ENCODE data around the gene NPNT.

- TF ChIP-seq, protein P1, sequence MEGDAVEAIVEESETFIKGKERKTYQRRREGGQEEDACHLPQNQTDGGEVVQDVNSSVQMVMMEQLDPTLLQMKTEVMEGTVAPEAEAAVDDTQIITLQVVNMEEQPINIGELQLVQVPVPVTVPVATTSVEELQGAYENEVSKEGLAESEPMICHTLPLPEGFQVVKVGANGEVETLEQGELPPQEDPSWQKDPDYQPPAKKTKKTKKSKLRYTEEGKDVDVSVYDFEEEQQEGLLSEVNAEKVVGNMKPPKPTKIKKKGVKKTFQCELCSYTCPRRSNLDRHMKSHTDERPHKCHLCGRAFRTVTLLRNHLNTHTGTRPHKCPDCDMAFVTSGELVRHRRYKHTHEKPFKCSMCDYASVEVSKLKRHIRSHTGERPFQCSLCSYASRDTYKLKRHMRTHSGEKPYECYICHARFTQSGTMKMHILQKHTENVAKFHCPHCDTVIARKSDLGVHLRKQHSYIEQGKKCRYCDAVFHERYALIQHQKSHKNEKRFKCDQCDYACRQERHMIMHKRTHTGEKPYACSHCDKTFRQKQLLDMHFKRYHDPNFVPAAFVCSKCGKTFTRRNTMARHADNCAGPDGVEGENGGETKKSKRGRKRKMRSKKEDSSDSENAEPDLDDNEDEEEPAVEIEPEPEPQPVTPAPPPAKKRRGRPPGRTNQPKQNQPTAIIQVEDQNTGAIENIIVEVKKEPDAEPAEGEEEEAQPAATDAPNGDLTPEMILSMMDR (conservative IDR thresholded peaks at IDR 0.05) = no peak
- TF ChIP-seq EZH2 (IDR thresholded peaks at IDR 0.05; ENCODE audit: low read depth) = no peak
Measured at GRCh38 chr4:105944540-105944939, 49.3 kb downstream of the NPNT start.
